SK-N-SH treated with all-trans-retinoic acid at 6 μM for 48 hours (cell line): ENCODE measurements around the gene JARID2.
"Not testable (repeated sequence)": the region's sequence is repeated elsewhere in the genome, so short reads cannot be mapped to it uniquely, and the experiment has no call there.

Experiments used
- ATAC-seq: fragments of 200-7000 bp; cut with Tn5 transposase; 3 replicates; pipeline ENCODE4 v1.9.1; 2020; ENCODE audit warnings: mild to moderate bottlenecking, moderate library complexity
- BACH2 ChIP-seq: fragments of 250-450 bp; sonication (Bioruptor Pico); IDR thresholded peaks from 2 replicates; pipeline ENCODE4 v1.9.0; 2021; ENCODE audit warnings: mild to moderate bottlenecking, borderline replicate concordance
- CREB5 ChIP-seq: fragments of 250-450 bp; sonication (Bioruptor Pico); IDR thresholded peaks from 2 replicates; pipeline ENCODE4 v1.5.1; 2020; ENCODE audit warnings: low read depth, mild to moderate bottlenecking, moderate library complexity
- CSDC2 ChIP-seq: fragments of 250-450 bp; sonication (Bioruptor Pico); IDR thresholded peaks from 2 replicates; pipeline ENCODE4 v1.5.0; 2020; ENCODE audit warnings: mild to moderate bottlenecking, moderate library complexity
- GLIS3 ChIP-seq: fragments of 250-450 bp; sonication (Bioruptor Pico); IDR thresholded peaks from 2 replicates; pipeline ENCODE4 v1.5.0; 2020; ENCODE audit warnings: mild to moderate bottlenecking, moderate library complexity
- ISL1 ChIP-seq: fragments of 250-450 bp; sonication (Bioruptor Pico); IDR thresholded peaks from 2 replicates; pipeline ENCODE4 v2.1.2; 2022; ENCODE audit warnings: mild to moderate bottlenecking, moderate library complexity
- OSR1 ChIP-seq: fragments of 250-450 bp; sonication (Bioruptor Pico); IDR thresholded peaks from 2 replicates; pipeline ENCODE4 v1.8.0; 2022; ENCODE audit warnings: moderate library complexity, mild to moderate bottlenecking, inconsistent platforms
- PATZ1 ChIP-seq: fragments of 250-450 bp; sonication (Bioruptor Pico); IDR thresholded peaks from 2 replicates; pipeline ENCODE4 v1.8.0; 2020; ENCODE audit warnings: mild to moderate bottlenecking, moderate library complexity, borderline replicate concordance
- PPARA ChIP-seq: fragments of 250-450 bp; sonication (Bioruptor Pico); IDR thresholded peaks from 2 replicates; pipeline ENCODE4 v1.5.0; 2020; ENCODE audit warnings: mild to moderate bottlenecking, borderline replicate concordance
- RARB ChIP-seq: fragments of 250-450 bp; sonication (Bioruptor Pico); IDR thresholded peaks from 2 replicates; pipeline ENCODE4 v1.8.0; 2021; ENCODE audit warnings: mild to moderate bottlenecking, moderate library complexity
- TCF4 ChIP-seq: fragments of 250-450 bp; sonication (Bioruptor Pico); IDR thresholded peaks from 2 replicates; pipeline ENCODE4 v1.8.0; 2021; ENCODE audit warnings: mild to moderate bottlenecking, moderate library complexity, borderline replicate concordance
- TOX ChIP-seq: fragments of 250-450 bp; sonication (Bioruptor Pico); IDR thresholded peaks from 2 replicates; pipeline ENCODE4 v1.8.0; 2021; ENCODE audit warnings: mild to moderate bottlenecking, moderate library complexity, borderline replicate concordance
- TSHZ2 ChIP-seq: fragments of 250-450 bp; sonication (Bioruptor Pico); IDR thresholded peaks from 2 replicates; pipeline ENCODE4 v1.5.0; 2020; ENCODE audit warnings: mild to moderate bottlenecking, moderate library complexity
- ZC3H10 ChIP-seq: fragments of 250-450 bp; sonication (Bioruptor Pico); IDR thresholded peaks from 2 replicates; pipeline ENCODE4 v1.5.1; 2021; ENCODE audit warnings: mild to moderate bottlenecking, moderate library complexity
- ZFP3 ChIP-seq: fragments of 250-450 bp; sonication (Bioruptor Pico); IDR thresholded peaks from 2 replicates; pipeline ENCODE4 v1.5.0; 2020; ENCODE audit warnings: mild to moderate bottlenecking, moderate library complexity
- ZFP30 ChIP-seq: fragments of 450-650 bp; formaldehyde crosslinking; IDR thresholded peaks from 2 replicates; pipeline ENCODE4 v1.5.0; 2022; ENCODE audit warnings: mild to moderate bottlenecking, moderate library complexity
- ZNF565 ChIP-seq: fragments of 450-650 bp; formaldehyde crosslinking; conservative IDR thresholded peaks from 2 replicates; pipeline ENCODE4 v1.5.0; 2020; ENCODE audit warnings: low read depth, mild to moderate bottlenecking, moderate library complexity
- ZNF70 ChIP-seq: fragments of 450-650 bp; formaldehyde crosslinking; IDR thresholded peaks from 2 replicates; pipeline ENCODE4 v1.5.0; 2020; ENCODE audit warnings: mild to moderate bottlenecking, moderate library complexity
- ZNF8 ChIP-seq: fragments of 450-650 bp; formaldehyde crosslinking; IDR thresholded peaks from 2 replicates; pipeline ENCODE4 v1.5.0; 2020; ENCODE audit warnings: mild to moderate bottlenecking, moderate library complexity

The JARID2 gene

GRCh38 chr6:15538106-15538505 is 292.2 kb downstream of the JARID2 start:
- ATAC-seq: no peak
- no peak for TF ChIP-seq PPARA (CRISPR knock-in tag)
- no peak for TF ChIP-seq CSDC2
- TF ChIP-seq GLIS3 (CRISPR knock-in tag): no peak

GRCh38 chr6:15538766-15539495 is 293.1 kb downstream of the JARID2 start:
- TF ChIP-seq ISL1 (CRISPR knock-in tag): no peak
- TF ChIP-seq PATZ1 (CRISPR knock-in tag): no peak
- no peak for TF ChIP-seq OSR1 (CRISPR knock-in tag)
- TF ChIP-seq CSDC2: no peak
- no peak for TF ChIP-seq RARB (CRISPR knock-in tag)
- TF ChIP-seq ZFP3: no peak
- no peak for TF ChIP-seq ZNF8
- TF ChIP-seq ZC3H10: no peak
- TF ChIP-seq ZNF70 (CRISPR knock-in tag): no peak
- TF ChIP-seq TOX (CRISPR knock-in tag): no peak
- TF ChIP-seq TCF4 (CRISPR knock-in tag): no peak
- TF ChIP-seq ZFP30 (CRISPR knock-in tag): no peak
- TF ChIP-seq PPARA (CRISPR knock-in tag): no peak
- TF ChIP-seq CREB5 (CRISPR knock-in tag): no peak
- no peak for TF ChIP-seq TSHZ2 (CRISPR knock-in tag)
- TF ChIP-seq BACH2 (CRISPR knock-in tag): no peak
- ATAC-seq: no peak

- ATAC-seq: no peak
- no peak for TF ChIP-seq ZNF565 (CRISPR knock-in tag)
- no peak for TF ChIP-seq TSHZ2 (CRISPR knock-in tag)
- no peak for TF ChIP-seq RARB (CRISPR knock-in tag)
- TF ChIP-seq TCF4 (CRISPR knock-in tag): no peak
- no peak for TF ChIP-seq ZNF70 (CRISPR knock-in tag)
- TF ChIP-seq ZFP30 (CRISPR knock-in tag): no peak
- TF ChIP-seq ISL1 (CRISPR knock-in tag): no peak
These were observed 293.9 kb downstream of the JARID2 start for GRCh38 chr6:15539722-15540270.

GRCh38 chr6:15543332-15543917 is 297.6 kb downstream of the JARID2 start:
- ATAC-seq: not testable (repeated sequence)
